GM12892 (cell line): Measurements from ENCODE around the gene CFAP251.
"Not testable (repeated sequence)": the region's sequence is repeated elsewhere in the genome, so short reads cannot be mapped to it uniquely, and the experiment has no call there.

ENCODE experiments used
- POLR2A ChIP-seq: IDR thresholded peaks from 2 replicates; pipeline ENCODE4 v1.6.1; 2011; ENCODE audit warnings: low read depth, low read length, control low read depth
- POLR2AphosphoS5 ChIP-seq: IDR thresholded peaks from 2 replicates; pipeline ENCODE4 v1.6.1; 2011; ENCODE audit warnings: low read depth, low read length, control low read depth
- TAF1 ChIP-seq: IDR thresholded peaks from 2 replicates; pipeline ENCODE4 v1.6.1; 2011; ENCODE audit warnings: low read depth, mild to moderate bottlenecking, control low read depth, low read length, borderline replicate concordance

GRCh38 chr12:121889661-121890060 is 28.7 kb upstream of the CFAP251 start:
- TF ChIP-seq POLR2AphosphoS5, POLR2A, TAF1: not testable (repeated sequence)
